Thyroid gland (tissue), 4 donors: ENCODE measurements around the gene CYP1A1. TPM values are rescaled to one million over a fixed set of nuclear protein-coding genes. Genes with fewer than 3 reads are reported as not detected.
A peak's percentile ranks its signal among the peaks of the same experiment; 100 is the strongest.

ENCODE experiments used
- DNase-seq, 2 donors: peaks; one replicate each; pipeline ENCODE4 v3.0.0-alpha.2; 2019
- H3K27ac ChIP-seq, 3 donors: fragments of 200-600 bp; sonication (generic); 1 replicate in 2 of 3; 2 replicates in 1 of 3; pipeline ENCODE4 v1.5.1; 2016 to 2019; ENCODE audit warnings: mild to moderate bottlenecking in 1 of 3, moderate library complexity in 1 of 3
- H3K27me3 ChIP-seq: fragments of 200-600 bp; sonication (generic); one replicate; pipeline ENCODE4 v1.5.1; 2019
- H3K36me3 ChIP-seq, 2 donors: fragments of 200-600 bp; sonication (generic); one replicate each; pipeline ENCODE4 v1.5.1; 2016 to 2019
- H3K4me1 ChIP-seq, 2 donors: fragments of 200-600 bp; sonication (generic); one replicate each; pipeline ENCODE4 v1.5.1; 2017 to 2019
- H3K4me3 ChIP-seq, 3 donors: fragments of 200-600 bp; sonication (generic); replicated peaks in 1 of 3; 1 replicate in 2 of 3; 2 replicates in 1 of 3; pipeline ENCODE4 v1.5.1; 2016; ENCODE audit warnings: mild to moderate bottlenecking in 1 of 3
- H3K9me3 ChIP-seq: fragments of 200-600 bp; sonication (generic); one replicate; pipeline ENCODE4 v1.5.1; 2017
- POLR2A ChIP-seq, 2 donors: fragments of 450-650 bp; IDR thresholded peaks; one replicate each; pipeline ENCODE4 v1.6.1; 2017; ENCODE audit warnings: antibody characterized with exemption in 2 of 2, mild to moderate bottlenecking in 2 of 2, moderate library complexity in 1 of 2
- WGBS, 2 donors: methylation state at CpG; one replicate each; pipeline ENCODE4 v1.1.5; 2017; 5-methylcytosine and 5-hydroxymethylcytosine counted together
- intact Hi-C: fragments of 100-400 bp; cut with DNase I; formaldehyde crosslinking; loops from one replicate; pipeline ENCODE4 v1.15.1; 2023
- total RNA-seq, 4 donors: library from RNA; depleted of rRNA; stranded (reverse); fragments of >200 nt; gene quantifications; one replicate each; pipeline ENCODE4 v1.2.3, GENCODE V29; 2016
- TF ChIP-seq, protein P1 (sequence below), 6 experiments: fragments of 200-600 bp in 3 of 6; fragments of 450-650 bp in 3 of 6; sonication (generic) in 3 of 6; IDR thresholded peaks; one replicate each; pipeline ENCODE4 v1.5.1; 2016 to 2019; ENCODE audit warnings: antibody characterized with exemption in 6 of 6, mild to moderate bottlenecking in 2 of 6, inconsistent platforms in 1 of 6, moderate library complexity in 1 of 6

CYP1A1 gene
- total RNA-seq, 4 donors from 2014 or later = 0.54 to 0.78 TPM; not detected in 2

DNA sequence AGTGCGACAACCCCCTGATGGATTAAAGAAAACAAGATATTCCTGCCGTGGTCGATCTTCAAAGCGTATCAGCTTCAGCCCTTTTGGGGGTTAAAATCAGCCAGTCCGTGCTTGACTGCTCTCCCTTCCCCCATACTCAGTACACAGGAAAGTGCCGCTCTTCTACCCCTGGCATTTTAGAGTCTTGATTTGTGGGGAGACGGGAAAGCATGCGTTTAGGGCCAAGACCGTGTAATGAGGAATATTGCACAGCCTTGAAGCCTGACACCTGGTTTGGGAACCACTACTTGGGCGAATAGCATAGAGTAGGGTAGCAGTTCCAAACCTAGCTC, 29.0 kb downstream of the CYP1A1 start:
- Histone ChIP-seq H3K9me3 (no peaks in the 10 kb centered on the region), H3K36me3 (no peaks in the 10 kb centered on the region), H3K27ac (no peak overlapping the region), H3K4me1 (peaks cover 14 to 19% of the 10 kb centered on the region in 2 donors), H3K4me3 (peak overlapping the region; percentile 54 to 95 (median 72)), H3K27me3 (no peaks in the 10 kb centered on the region)
- intact Hi-C loops = loop anchor here (2.0 kb wide), 1 partner anchor 72 kb away; no protein-coding TSS in a partner anchor
- WGBS, 2 donors = 5 to 6% methylated on average over 10 of the region's 10 CpGs
- DNase-seq = no peak
- TF ChIP-seq, protein P1, sequence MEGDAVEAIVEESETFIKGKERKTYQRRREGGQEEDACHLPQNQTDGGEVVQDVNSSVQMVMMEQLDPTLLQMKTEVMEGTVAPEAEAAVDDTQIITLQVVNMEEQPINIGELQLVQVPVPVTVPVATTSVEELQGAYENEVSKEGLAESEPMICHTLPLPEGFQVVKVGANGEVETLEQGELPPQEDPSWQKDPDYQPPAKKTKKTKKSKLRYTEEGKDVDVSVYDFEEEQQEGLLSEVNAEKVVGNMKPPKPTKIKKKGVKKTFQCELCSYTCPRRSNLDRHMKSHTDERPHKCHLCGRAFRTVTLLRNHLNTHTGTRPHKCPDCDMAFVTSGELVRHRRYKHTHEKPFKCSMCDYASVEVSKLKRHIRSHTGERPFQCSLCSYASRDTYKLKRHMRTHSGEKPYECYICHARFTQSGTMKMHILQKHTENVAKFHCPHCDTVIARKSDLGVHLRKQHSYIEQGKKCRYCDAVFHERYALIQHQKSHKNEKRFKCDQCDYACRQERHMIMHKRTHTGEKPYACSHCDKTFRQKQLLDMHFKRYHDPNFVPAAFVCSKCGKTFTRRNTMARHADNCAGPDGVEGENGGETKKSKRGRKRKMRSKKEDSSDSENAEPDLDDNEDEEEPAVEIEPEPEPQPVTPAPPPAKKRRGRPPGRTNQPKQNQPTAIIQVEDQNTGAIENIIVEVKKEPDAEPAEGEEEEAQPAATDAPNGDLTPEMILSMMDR (IDR thresholded peaks at IDR 0.05) = no peak
- no peak for TF ChIP-seq POLR2A (IDR thresholded peaks at IDR 0.05)

DNA sequence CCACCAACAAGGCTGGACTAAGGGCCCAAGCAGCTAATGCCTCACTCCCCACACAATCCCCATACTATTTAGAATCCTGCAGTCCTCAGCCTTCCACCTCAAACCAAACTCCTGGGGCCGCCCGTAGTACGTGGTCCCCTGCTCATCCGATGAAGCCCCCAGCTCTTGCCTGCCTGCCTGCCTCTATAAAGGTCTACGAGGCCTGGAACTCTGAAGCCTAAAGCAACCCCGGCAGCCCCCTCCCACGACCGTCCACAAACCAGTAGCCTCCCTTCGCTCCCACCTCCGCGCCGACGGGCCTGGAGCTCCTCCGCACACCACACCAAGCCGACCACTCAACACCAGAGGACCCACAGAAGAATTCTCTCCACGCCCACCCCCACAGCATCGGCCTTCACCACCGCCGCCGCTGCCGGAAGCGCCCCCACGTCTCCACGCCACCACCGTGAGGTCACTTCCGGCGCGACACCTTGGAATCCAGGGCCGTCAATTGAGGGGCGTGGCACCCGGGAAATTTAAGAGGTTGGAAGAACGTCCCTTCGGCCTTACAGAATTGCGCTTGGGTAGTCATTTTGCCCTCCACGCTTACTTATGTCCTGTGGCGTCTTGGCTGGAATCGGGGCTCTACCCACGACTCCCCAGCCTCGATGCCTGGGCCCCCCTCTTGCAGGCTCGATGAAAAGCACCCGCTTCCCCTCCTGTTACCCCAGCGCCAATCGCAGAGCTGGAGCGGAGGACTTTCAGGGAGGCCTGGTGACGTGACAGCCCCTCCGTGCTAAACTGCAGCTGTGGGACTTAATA, 29.5 kb downstream of the CYP1A1 start, which contains the start of gene EDC3:
TSS of gene EDC3 (minus strand) at position 428 of the 801 bp plus-strand sequence. CDS start 20,900 bp downstream, outside the sequence.
- H3K27me3 ChIP-seq = no peaks in the 10 kb centered on the region

DNA sequence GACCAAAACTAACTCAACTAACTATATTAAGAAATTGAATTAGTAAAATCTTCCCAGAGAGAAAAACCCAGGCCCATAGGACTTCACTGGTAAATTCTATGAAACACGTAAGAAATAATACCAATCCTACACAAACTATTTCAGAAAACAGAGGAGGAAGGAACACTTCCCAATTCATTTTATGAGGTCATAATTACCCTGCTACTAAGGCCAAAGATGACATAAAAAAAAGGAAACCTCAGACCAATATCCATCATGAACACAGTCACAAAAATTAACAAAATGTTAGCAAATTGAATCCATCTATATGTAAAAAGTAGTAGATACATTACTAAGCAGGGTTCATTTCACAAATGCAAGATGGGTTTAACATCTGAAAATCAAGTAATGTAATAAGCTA, 33.0 kb downstream of the CYP1A1 start:
- H3K27ac ChIP-seq = no peak overlapping the region
- H3K4me1 ChIP-seq = peaks cover 14 to 19% of the 10 kb centered on the region in 2 donors
- no peaks in the 10 kb centered on the region for H3K36me3 ChIP-seq
- no peaks in the 10 kb centered on the region for H3K27me3 ChIP-seq
- intact Hi-C loops = no loop called here
- H3K9me3 ChIP-seq = no peaks in the 10 kb centered on the region
- TF ChIP-seq, protein P1 (IDR thresholded peaks at IDR 0.05) = no peak
- no peak for TF ChIP-seq POLR2A (IDR thresholded peaks at IDR 0.05)
- 81 to 88% methylated on average over 1 of the region's 1 CpG for WGBS, 2 donors
- no peak for DNase-seq
- H3K4me3 ChIP-seq = no peak overlapping the region

More for the DNA sequence above, 29.5 kb downstream of the CYP1A1 start, which contains the start of gene EDC3:
- H3K4me1 ChIP-seq = peaks cover 14 to 19% of the 10 kb centered on the region in 2 donors
- H3K36me3 ChIP-seq = no peaks in the 10 kb centered on the region
- peak; percentile 90 to 93 for DNase-seq
- peak within 1 kb of the TSS; percentile 54 to 95 (median 72) for H3K4me3 ChIP-seq
- 0 to 1% methylated on average over 28 to 42 of the region's 46 CpGs for WGBS, 2 donors
- H3K27ac ChIP-seq = peak within 1 kb of the TSS; percentile 28 to 88 (median 72)
- intact Hi-C loops = loop anchor here (2.0 kb wide), 1 partner anchor 73 kb away; no protein-coding TSS in a partner anchor
- H3K9me3 ChIP-seq = no peaks in the 10 kb centered on the region
- TF ChIP-seq, protein P1 (IDR thresholded peaks at IDR 0.05) = no peak
- TF ChIP-seq POLR2A (IDR thresholded peaks at IDR 0.05) = peak in 1 of 2 donors; percentile 61

DNA sequence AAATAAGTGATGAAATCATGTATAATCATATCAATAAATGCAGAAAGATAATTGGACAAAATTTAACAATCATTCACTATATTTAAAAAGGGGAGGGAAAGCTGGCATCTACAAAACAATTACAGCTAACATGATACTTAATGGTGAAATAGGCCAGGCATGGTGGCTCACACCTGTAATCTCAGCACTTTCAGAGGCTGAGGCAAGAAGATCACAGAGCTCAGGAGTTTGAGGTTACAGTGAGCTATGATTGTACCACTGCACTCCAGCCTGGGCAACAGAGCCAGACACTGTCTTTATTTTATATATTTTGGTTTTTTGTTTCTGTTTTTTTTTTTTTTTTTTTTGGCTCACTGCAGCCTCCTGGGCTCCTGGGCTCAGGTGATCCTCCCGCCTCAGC, 41.6 kb downstream of the CYP1A1 start:
- H3K9me3 ChIP-seq = no peaks in the 10 kb centered on the region
- no peaks in the 10 kb centered on the region for H3K36me3 ChIP-seq
- TF ChIP-seq, protein P1 (IDR thresholded peaks at IDR 0.05) = no peak
- TF ChIP-seq POLR2A (IDR thresholded peaks at IDR 0.05) = no peak
- intact Hi-C loops = no loop called here
- WGBS, 2 donors = 100% methylated on average over 1 of the region's 1 CpG
- H3K4me3 ChIP-seq = no peak overlapping the region
- H3K27me3 ChIP-seq = no peaks in the 10 kb centered on the region
- H3K4me1 ChIP-seq = no peaks in the 10 kb centered on the region
- DNase-seq = no peak
- H3K27ac ChIP-seq = no peak overlapping the region

DNA sequence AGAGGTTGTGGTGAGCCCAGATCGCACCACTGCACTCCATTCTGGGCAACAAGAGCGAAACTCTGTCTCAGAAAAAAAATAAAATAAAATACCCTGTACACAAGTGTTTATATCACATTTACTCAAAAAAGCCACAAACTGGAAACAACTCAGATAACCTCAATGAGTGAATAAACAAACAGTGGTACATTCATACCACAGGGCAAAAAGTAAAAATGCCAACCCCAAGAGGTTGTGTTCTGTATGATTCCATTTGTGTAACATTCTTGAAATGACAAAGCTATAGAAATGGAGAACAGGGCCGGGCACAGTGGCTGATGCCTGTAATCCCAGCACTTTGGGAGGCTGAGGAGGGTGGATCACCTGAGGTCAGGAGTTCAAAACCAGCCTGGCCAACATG, 42.4 kb downstream of the CYP1A1 start:
- H3K36me3 ChIP-seq = no peaks in the 10 kb centered on the region
- 89 to 97% methylated on average over 3 of the region's 3 CpGs for WGBS, 2 donors
- intact Hi-C loops = no loop called here
- no peak for TF ChIP-seq POLR2A (IDR thresholded peaks at IDR 0.05)
- TF ChIP-seq, protein P1 (IDR thresholded peaks at IDR 0.05) = no peak
- no peaks in the 10 kb centered on the region for H3K4me1 ChIP-seq
- no peaks in the 10 kb centered on the region for H3K27me3 ChIP-seq
- no peak overlapping the region for H3K4me3 ChIP-seq
- H3K9me3 ChIP-seq = no peaks in the 10 kb centered on the region
- no peak for DNase-seq
- H3K27ac ChIP-seq = no peak overlapping the region
